ENCODE measurements around the gene HARS1.
"Not testable (repeated sequence)": the region's sequence is repeated elsewhere in the genome, so short reads cannot be mapped to it uniquely, and the experiment has no call there.

Gene HARS1

GRCh38 chr5:140674211-140674610, 17.0 kb downstream of the HARS1 start:
- DNase-seq = no peak

GRCh38 chr5:140673187-140673976, 17.8 kb downstream of the HARS1 start, which contains the start of gene DND1:
Gene DND1 (minus strand): TSS chr5:140673576. CDS start chr5:140673542, 34 bp downstream.
- no peak for DNase-seq

GRCh38 chr5:140672455-140673186, 18.5 kb downstream of the HARS1 start:
- peak; percentile 51 to 75 (median 53) for DNase-seq

GRCh38 chr5:140671472-140672125, 19.6 kb downstream of the HARS1 start:
- no peak for DNase-seq

- DNase-seq = not testable (repeated sequence)
Measured at GRCh38 chr5:140671035-140671434, 20.1 kb downstream of the HARS1 start.

GRCh38 chr5:140664359-140665119, 26.6 kb downstream of the HARS1 start, which contains the start of gene WDR55:
Gene WDR55 (plus strand): TSS chr5:140664904. CDS start chr5:140664913, 9 bp downstream.
- DNase-seq = peak; percentile 97 to 98 (median 97)

GRCh38 chr5:140664030-140664358, 27.2 kb downstream of the HARS1 start:
- no peak for DNase-seq

- DNase-seq = not testable (repeated sequence)
Measured at GRCh38 chr5:140660371-140660770, 30.8 kb downstream of the HARS1 start.

GRCh38 chr5:140658870-140659269, 32.3 kb downstream of the HARS1 start:
- no peak for DNase-seq

- DNase-seq = peak in 1 of 3 donors; percentile 82
Measured at GRCh38 chr5:140647042-140647419, 44.1 kb downstream of the HARS1 start.

- no peak for DNase-seq
Measured at GRCh38 chr5:140642718-140643117, 48.5 kb downstream of the HARS1 start.

- DNase-seq = no peak
Measured at GRCh38 chr5:140641716-140642115, 49.5 kb downstream of the HARS1 start.

GRCh38 chr5:140639148-140639981, 51.8 kb downstream of the HARS1 start, which contains the start of gene TMCO6:
Gene TMCO6 (plus strand): TSS chr5:140639451. CDS start chr5:140639528, 77 bp downstream.
- DNase-seq = peak; percentile 99 to 100 (median 99)

- not testable (repeated sequence) for DNase-seq
Measured at GRCh38 chr5:140638898-140639147, 52.3 kb downstream of the HARS1 start.

- DNase-seq = no peak
Measured at GRCh38 chr5:140637371-140638100, 53.6 kb downstream of the HARS1 start.

- DNase-seq = no peak
Measured at GRCh38 chr5:140635291-140636257, 55.6 kb downstream of the HARS1 start.

GRCh38 chr5:140634103-140634502, 57.1 kb downstream of the HARS1 start:
- no peak for DNase-seq

- DNase-seq = peak in 2 of 3 donors; percentile 81 to 88
Measured at GRCh38 chr5:140633501-140633900, 57.7 kb downstream of the HARS1 start.

GRCh38 chr5:140633021-140633471, 58.1 kb downstream of the HARS1 start, which contains the start of gene CD14:
Gene CD14 (minus strand): TSS chr5:140633175. CDS start chr5:140633071, 104 bp downstream.
- peak; percentile 93 to 96 (median 93) for DNase-seq

Data from suppressor macrophage treated with lipopolysaccharide for 1 hour (primary cell).